Keratinocyte (primary cell): ENCODE measurements around the gene TCF7.

Experiments used
- CTCF ChIP-seq, 3 experiments: IDR thresholded peaks in 1 of 3; conservative IDR thresholded peaks in 1 of 3; optimal IDR thresholded peaks in 1 of 3; 2 replicates in 2 of 3; 3 replicates in 1 of 3; pipeline versions ENCODE3 to v1.5.1; 2011; ENCODE audit warnings: low read length in 3 of 3, mild to moderate bottlenecking in 3 of 3, moderate library complexity in 2 of 3, control low read depth in 1 of 3, inconsistent platforms in 1 of 3; ENCODE audit not compliant: insufficient read depth in 2 of 3; ENCODE audit errors: extremely low read depth in 1 of 3
- EZH2 ChIP-seq: IDR thresholded peaks from one replicate; pipeline ENCODE4 v1.6.1; 2012; ENCODE audit warnings: inconsistent platforms, mild to moderate bottlenecking, low read length, moderate library complexity

DNA sequence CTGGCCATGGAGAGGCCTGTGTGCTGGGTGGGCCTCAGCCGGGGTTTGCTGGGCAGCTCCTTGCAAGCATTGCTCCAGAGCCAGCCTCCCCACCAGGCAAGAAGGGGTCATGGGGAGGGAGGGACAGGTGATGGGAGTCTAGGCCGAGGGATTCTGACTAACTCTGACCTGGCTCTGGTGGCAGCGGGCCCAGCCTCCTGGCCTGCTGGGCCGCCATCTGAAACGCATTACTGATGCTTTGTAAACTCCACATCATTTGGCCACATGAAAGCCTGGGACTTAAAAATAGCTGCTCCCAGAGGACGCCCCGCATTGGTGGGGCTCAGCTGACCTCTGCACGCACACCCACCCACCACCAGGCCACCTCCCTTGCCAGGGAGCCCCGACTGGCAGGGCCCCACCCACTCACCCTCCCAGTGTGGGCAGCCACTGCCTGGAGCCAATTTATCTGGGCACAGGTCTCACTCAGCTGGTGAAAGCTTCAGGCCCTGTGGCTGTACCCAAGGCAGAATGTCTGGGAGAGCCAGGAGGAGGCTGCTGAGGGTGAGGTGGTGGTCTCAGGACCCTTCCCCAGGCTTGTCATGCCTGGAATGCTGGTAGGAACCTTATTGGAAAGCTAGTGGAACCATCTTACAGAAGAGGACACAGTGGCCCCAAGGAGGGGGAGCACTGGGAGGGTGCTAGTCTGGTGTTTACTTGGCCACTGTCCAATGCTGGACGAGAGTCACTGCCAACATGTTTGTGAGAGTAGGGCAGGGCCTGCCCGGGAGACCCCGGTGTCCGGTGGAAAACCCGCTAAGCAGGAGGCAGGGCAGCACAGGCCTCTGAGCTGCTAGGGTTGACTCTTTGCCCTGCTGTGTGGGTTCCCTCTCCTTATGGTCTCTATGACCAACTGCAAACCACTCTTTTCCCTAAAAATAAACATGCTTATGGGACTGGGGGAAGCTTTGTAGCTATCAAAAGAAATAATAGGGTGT lies 10.8 kb downstream of the TCF7 start:
- TF ChIP-seq CTCF (optimal IDR thresholded peaks at IDR 0.05 in 1 of 3, IDR thresholded peaks at IDR 0.05 in 1 of 3, conservative IDR thresholded peaks at IDR 0.05 in 1 of 3; ENCODE audit: extremely low read depth in 1 of 3, insufficient read depth in 2 of 3, low read length in 3 of 3): no peak
- TF ChIP-seq EZH2: no peak
